ENCODE results near the gene S100A10.

The S100A10 gene

GRCh38 chr1:152013664-152014237 lies 20.1 kb upstream of the S100A10 start:
- no peak for DNase-seq (ENCODE audit: low read depth in 4 of 4, low spot score in 1 of 4)

GRCh38 chr1:152009691-152010090 lies 16.0 kb upstream of the S100A10 start:
- no peak for DNase-seq (ENCODE audit: low read depth in 4 of 4, low spot score in 1 of 4)

- no peak for DNase-seq (ENCODE audit: low read depth in 4 of 4, low spot score in 1 of 4)
Measured at GRCh38 chr1:152007047-152007446, 13.4 kb upstream of the S100A10 start.

DNA sequence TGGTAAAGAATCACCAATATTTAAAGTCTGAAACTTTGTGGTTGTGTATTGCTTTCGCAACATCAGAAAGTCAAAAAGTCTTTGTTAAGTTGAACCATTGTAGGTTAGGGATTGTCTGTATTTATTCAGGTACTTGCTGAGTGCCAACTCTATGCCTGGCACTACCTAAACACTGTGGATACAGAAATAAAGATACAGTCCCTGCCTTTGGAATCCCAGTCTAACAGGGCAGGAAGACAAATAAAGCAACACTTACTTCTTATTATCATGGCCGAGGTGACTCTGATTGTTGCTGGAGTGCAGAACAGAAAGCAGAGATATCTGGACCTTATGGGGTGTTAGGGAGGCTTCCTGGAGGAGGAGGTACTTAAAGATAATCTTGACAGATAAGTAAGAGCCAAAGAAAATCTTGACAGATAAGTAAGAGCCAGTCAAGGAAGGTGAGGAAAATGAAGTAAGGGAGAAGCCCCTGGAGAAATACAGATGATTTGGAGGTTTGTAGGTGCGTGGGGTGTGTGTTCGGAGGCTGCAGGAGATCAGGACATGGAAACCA lies 11.8 kb upstream of the S100A10 start:
- no peak for DNase-seq (ENCODE audit: low read depth in 4 of 4, low spot score in 1 of 4)

GRCh38 chr1:152003846-152004442 lies 10.3 kb upstream of the S100A10 start:
- no peak for DNase-seq (ENCODE audit: low read depth in 4 of 4, low spot score in 1 of 4)

DNA sequence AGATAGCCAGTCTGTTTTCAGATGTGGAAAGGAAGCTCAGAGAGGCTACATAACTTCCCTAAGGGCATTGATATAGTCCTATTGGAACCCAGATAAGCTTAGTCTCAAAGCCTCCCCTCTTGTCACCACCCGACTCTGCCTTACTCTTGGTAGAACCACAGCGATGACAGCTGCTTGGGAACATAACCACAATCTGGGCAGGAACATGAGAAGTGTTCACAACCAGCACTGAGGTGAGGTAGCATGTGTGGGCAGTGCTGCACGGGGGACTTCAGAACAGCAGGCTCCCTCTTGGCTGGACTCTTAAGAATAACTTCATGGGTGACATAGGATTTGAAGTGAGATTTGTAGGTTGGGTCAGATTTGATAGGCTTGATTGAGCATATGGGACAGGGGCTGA lies 9.3 kb upstream of the S100A10 start:
- DNase-seq (ENCODE audit: low read depth in 4 of 4, low spot score in 1 of 4) = no peak

- peak in 3 of 4 experiments; percentile 47 to 68 (median 55) for DNase-seq (ENCODE audit: low read depth in 4 of 4, low spot score in 1 of 4)
Measured at GRCh38 chr1:152001631-152002584, 8.2 kb upstream of the S100A10 start.

DNA sequence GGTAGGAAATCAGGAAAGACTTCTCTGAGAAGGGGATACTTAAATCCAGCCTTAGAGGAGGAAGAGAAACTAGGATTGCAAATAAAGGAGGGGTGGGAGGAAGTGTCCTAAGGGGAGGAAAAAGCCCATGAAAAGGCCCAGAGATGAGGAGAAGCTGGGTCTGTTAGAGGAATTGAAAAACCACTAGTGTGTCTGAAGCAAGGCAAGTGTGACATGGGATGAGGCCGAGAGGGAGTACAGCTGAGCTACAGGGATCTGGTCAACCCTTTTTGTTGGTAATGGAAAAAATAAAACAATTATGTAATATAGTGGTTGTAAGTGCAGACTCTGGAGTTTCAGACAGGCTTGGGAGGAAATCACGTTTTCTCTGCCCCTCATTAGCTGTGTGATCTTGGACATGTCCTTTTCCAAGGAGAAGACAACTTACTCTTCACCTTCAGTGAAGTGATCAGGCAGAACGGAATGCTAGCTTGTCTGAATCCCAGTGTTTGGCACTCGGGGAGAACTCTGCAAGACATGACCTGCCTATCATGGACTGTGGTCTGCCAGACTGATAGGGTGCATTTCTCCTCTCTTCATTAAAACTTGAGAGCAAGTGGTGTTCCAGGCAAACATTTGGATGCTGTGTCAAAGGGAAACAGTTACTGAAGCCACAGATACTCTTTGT lies 7.4 kb upstream of the S100A10 start:
- DNase-seq (ENCODE audit: low read depth in 4 of 4, low spot score in 1 of 4) = no peak

GRCh38 chr1:151998611-151999362 lies 5.1 kb upstream of the S100A10 start:
- no peak for DNase-seq (ENCODE audit: low read depth in 4 of 4, low spot score in 1 of 4)

DNA sequence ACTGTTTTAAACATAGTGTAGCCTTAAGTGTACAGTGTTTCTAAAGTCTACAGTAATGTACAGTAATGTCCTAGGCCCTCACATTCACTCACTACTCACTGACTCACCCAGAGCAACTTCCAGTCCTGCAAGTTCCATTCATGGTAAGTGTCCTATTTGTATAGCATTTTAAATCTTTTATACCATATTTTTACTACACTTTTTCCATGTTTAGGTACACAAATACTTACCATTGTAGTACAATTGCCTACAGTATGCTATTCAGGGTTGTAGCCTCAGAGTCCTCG lies 3.6 kb upstream of the S100A10 start:
- no peak for DNase-seq (ENCODE audit: low read depth in 4 of 4, low spot score in 1 of 4)

GRCh38 chr1:151995774-151996173 lies 2.1 kb upstream of the S100A10 start:
- no peak for DNase-seq (ENCODE audit: low read depth in 4 of 4, low spot score in 1 of 4)

DNA sequence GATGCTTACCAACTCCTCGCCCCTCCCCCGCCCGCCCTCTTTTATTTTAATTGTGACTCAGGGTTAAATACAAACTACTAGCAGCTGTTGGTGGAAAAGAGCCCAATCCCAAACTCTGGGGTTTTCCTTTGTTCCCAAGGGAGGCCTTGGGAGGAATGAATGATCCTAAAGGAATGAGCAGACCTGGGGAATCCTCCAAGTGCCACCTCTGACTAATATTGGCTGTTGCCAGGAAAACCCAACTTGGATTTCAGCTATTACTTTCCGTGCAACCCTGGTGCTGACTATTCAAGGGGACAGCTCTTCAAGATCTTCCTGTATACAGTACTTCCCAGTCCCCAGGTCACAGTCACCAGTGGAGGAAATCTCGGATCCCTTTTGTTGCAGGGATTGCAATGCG lies 1.3 kb upstream of the S100A10 start:
- no peak for DNase-seq (ENCODE audit: low read depth in 4 of 4, low spot score in 1 of 4)

DNA sequence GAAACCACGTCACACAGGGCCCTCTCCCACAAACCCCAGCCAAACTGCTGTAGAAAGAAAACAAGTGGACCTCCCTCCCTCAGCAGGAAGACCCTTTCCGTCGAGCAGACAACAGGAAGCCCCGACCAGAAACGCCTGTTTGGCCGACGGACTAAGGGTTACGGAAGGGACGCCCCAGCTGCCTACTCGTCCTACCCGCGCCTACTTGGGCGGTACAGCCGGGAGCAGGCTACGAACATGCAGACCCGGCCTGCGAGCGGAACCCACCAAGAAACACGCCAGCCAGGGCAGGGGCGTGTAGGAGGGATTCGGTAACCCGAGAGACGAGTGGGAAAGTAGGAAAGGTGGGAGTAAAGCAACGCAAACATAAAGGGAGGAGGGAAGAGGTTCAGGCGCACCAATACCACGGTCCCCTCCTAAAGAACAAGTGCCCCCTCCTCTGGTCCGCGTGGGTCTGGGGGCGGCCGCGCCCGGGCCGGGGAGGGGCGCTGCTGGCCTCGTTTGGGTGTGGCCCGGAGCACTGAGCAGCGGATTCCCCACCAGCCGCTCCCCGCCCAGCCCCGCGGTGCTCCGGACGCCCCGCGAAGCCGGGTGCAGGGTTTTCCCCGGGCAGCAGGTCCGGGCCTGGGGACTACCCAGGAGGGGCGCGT lies 450 bp downstream of the S100A10 start:
- no peak for DNase-seq (ENCODE audit: low read depth in 4 of 4, low spot score in 1 of 4)

DNA sequence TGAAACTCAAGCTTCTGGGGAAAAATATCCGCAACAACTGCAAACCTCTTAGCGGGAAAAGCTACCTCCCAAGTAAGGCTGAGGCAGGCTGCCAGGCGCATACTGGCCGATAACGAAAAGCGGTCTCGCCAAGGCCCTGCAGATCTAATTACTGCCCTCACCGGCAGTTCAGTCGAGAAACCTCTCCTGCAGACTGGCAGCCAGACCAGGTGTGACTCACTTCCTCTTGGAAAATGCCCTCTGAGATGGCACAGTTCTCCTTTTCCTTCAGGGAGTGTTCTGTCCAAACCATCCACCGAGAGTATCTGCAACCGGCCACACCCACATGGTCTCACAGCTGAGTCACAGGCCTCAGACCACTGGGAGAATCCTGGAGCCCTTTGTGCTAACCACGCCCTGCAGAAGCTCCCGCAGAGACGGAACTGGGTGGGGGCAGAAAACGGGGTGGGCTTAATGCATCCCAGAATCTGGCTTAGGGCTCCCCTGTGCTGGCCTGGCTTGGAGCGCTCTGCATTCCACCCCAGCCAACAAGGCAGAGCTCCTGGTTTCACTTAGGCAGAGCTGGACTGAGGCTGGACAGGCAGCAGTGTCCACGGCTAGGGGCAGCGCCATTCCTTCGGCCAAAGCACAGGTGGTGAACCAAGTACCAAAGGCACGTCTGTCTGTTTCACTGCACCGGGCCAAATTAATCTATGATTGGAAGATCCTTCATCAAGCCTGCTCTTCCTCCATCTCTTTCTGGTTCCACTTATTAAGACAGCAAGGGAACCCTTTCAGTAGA lies 1.2 kb downstream of the S100A10 start:
- DNase-seq (ENCODE audit: low read depth in 4 of 4, low spot score in 1 of 4) = no peak

GRCh38 chr1:151991663-151992302 lies 1.9 kb downstream of the S100A10 start:
- DNase-seq (ENCODE audit: low read depth in 4 of 4, low spot score in 1 of 4) = no peak

GRCh38 chr1:151990856-151991198 lies 2.8 kb downstream of the S100A10 start:
- DNase-seq (ENCODE audit: low read depth in 4 of 4, low spot score in 1 of 4) = no peak

- DNase-seq (ENCODE audit: low read depth in 4 of 4, low spot score in 1 of 4) = no peak
Measured at GRCh38 chr1:151990058-151990855, 3.4 kb downstream of the S100A10 start.

DNA sequence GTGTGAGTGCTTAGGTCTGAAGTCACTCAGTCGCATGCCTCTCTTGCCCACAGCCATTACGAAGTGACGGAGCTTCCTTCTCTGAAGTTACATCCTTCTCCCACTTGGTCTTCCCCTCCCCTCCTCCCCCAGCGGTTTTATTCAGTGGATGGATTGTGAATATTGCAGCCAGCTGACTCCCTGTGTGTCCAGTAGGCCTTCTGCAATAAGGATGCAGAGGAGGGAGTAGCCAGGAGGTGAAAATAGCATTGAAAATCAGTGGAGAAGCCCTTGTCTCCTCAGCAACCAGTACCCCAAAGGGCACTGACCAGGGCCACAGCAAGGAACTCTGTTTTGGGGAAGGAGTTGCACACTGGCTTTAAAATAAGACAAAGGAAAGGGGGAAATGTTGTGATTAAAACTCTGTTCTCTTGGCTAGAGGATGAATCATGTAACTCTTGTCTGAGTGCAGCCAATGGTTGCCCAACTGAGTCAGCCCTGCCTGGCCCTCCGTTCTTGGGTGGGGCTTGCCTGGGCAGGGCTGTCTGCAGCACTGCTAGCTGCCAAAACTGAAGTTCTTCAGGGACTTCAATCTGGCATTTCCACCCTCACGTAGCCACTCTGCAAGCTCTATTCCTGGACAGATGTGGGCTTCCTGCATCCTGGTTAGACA lies 4.3 kb downstream of the S100A10 start:
- peak in 2 of 4 experiments; percentile 43 to 44 for DNase-seq (ENCODE audit: low read depth in 4 of 4, low spot score in 1 of 4)
